Measurements from ENCODE around the gene EXOSC1.
"Not testable (repeated sequence)": the region's sequence is repeated elsewhere in the genome, so short reads cannot be mapped to it uniquely, and the experiment has no call there.

EXOSC1 gene

GRCh38 chr10:97407952-97408248, 37.9 kb downstream of the EXOSC1 start:
- Histone ChIP-seq H3K27me3 (ENCODE audit: insufficient read depth, poor library complexity, severe bottlenecking) (no peaks in the 10 kb centered on the region), H3K27ac (replicated peaks) (peak overlapping the region; percentile 90), H3K4me3 (replicated peaks; ENCODE audit: insufficient read depth, low read length) (no peak overlapping the region)
- no peak for DNase-seq (ENCODE audit: low read depth in 1 of 2, low spot score in 1 of 2)
- no peak for TF ChIP-seq POLR2AphosphoS5 (IDR thresholded peaks at IDR 0.05; ENCODE audit: low read depth)
- TF ChIP-seq SPI1 (IDR thresholded peaks at IDR 0.05; ENCODE audit: borderline replicate concordance, low read depth): no peak
- TF ChIP-seq, protein P1, sequence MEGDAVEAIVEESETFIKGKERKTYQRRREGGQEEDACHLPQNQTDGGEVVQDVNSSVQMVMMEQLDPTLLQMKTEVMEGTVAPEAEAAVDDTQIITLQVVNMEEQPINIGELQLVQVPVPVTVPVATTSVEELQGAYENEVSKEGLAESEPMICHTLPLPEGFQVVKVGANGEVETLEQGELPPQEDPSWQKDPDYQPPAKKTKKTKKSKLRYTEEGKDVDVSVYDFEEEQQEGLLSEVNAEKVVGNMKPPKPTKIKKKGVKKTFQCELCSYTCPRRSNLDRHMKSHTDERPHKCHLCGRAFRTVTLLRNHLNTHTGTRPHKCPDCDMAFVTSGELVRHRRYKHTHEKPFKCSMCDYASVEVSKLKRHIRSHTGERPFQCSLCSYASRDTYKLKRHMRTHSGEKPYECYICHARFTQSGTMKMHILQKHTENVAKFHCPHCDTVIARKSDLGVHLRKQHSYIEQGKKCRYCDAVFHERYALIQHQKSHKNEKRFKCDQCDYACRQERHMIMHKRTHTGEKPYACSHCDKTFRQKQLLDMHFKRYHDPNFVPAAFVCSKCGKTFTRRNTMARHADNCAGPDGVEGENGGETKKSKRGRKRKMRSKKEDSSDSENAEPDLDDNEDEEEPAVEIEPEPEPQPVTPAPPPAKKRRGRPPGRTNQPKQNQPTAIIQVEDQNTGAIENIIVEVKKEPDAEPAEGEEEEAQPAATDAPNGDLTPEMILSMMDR (IDR thresholded peaks at IDR 0.05; ENCODE audit: insufficient read depth, low read length): no peak
- TF ChIP-seq GABPA (IDR thresholded peaks at IDR 0.05; ENCODE audit: low read depth): no peak
- TF ChIP-seq, protein P2, sequence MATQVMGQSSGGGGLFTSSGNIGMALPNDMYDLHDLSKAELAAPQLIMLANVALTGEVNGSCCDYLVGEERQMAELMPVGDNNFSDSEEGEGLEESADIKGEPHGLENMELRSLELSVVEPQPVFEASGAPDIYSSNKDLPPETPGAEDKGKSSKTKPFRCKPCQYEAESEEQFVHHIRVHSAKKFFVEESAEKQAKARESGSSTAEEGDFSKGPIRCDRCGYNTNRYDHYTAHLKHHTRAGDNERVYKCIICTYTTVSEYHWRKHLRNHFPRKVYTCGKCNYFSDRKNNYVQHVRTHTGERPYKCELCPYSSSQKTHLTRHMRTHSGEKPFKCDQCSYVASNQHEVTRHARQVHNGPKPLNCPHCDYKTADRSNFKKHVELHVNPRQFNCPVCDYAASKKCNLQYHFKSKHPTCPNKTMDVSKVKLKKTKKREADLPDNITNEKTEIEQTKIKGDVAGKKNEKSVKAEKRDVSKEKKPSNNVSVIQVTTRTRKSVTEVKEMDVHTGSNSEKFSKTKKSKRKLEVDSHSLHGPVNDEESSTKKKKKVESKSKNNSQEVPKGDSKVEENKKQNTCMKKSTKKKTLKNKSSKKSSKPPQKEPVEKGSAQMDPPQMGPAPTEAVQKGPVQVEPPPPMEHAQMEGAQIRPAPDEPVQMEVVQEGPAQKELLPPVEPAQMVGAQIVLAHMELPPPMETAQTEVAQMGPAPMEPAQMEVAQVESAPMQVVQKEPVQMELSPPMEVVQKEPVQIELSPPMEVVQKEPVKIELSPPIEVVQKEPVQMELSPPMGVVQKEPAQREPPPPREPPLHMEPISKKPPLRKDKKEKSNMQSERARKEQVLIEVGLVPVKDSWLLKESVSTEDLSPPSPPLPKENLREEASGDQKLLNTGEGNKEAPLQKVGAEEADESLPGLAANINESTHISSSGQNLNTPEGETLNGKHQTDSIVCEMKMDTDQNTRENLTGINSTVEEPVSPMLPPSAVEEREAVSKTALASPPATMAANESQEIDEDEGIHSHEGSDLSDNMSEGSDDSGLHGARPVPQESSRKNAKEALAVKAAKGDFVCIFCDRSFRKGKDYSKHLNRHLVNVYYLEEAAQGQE (IDR thresholded peaks at IDR 0.05; ENCODE audit: insufficient replicate concordance, low read depth): no peak

- DNase-seq (ENCODE audit: low read depth in 1 of 2, low spot score in 1 of 2): peak; percentile 75 to 87
- H3K27ac ChIP-seq (replicated peaks): peak overlapping the region; percentile 90
These were observed 38.4 kb downstream of the EXOSC1 start for GRCh38 chr10:97407211-97407951.

DNA sequence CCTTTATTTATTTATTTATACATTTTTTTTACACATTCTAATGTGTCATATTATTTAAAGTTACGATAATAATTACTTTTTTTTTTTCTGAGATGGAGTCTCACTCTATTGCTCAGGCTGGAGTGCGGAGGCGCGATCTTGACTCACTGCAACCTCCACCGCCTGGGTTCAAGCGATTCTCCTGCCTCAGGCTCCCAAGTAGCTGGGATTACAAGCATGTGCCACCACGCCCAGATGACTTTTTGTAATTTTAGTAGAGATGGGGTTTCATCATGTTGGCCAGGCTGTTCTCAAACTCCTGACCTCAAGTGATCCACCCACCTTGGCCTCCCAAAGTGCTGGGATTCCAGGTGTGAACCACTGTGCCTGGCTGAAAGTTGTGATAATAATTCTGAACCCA, 39.3 kb downstream of the EXOSC1 start:
- H3K4me3 ChIP-seq (replicated peaks; ENCODE audit: insufficient read depth, low read length); H3K27me3 ChIP-seq (ENCODE audit: insufficient read depth, poor library complexity, severe bottlenecking): not testable (repeated sequence)
- DNase-seq (ENCODE audit: low read depth in 1 of 2, low spot score in 1 of 2): peak in 1 of 2 experiments; percentile 58
- H3K27ac ChIP-seq (replicated peaks): peak overlapping the region; percentile 90

More at GRCh38 chr10:97407211-97407951, 38.4 kb downstream of the EXOSC1 start:
- Histone ChIP-seq H3K27me3 (ENCODE audit: insufficient read depth, poor library complexity, severe bottlenecking) (no peaks in the 10 kb centered on the region), H3K4me3 (replicated peaks; ENCODE audit: insufficient read depth, low read length) (no peak overlapping the region)
- TF ChIP-seq, protein P2 (IDR thresholded peaks at IDR 0.05; ENCODE audit: insufficient replicate concordance, low read depth): no peak
- no peak for TF ChIP-seq SPI1 (IDR thresholded peaks at IDR 0.05; ENCODE audit: borderline replicate concordance, low read depth)
- TF ChIP-seq POLR2AphosphoS5 (IDR thresholded peaks at IDR 0.05; ENCODE audit: low read depth): no peak
- TF ChIP-seq, protein P1 (IDR thresholded peaks at IDR 0.05; ENCODE audit: insufficient read depth, low read length): peak; percentile 55
- TF ChIP-seq GABPA (IDR thresholded peaks at IDR 0.05; ENCODE audit: low read depth): no peak

DNA sequence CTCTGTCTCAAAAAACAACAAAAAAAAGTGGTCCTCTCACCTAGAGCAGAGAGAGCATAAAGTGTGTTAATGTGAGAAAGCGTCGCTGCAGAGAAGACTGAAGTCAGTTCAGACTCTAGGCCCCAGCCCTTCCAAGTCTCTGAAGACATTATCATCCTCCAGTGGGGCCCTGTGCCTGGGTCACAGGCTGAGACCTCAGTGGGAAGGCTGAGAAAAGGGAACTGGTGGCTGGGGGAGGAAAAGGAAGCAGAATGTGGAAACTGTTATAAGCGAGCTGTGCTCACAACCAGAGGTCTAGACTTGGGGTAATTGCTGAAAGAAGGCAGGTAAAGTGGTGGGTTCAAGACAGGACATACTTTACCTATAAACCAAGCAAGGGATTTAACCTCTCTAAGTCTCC, 39.7 kb downstream of the EXOSC1 start:
- H3K4me3 ChIP-seq (replicated peaks; ENCODE audit: insufficient read depth, low read length): no peak overlapping the region
- peak overlapping the region; percentile 90 for H3K27ac ChIP-seq (replicated peaks)

More for the DNA sequence above, 39.7 kb downstream of the EXOSC1 start:
- TF ChIP-seq, protein P2 (IDR thresholded peaks at IDR 0.05; ENCODE audit: insufficient replicate concordance, low read depth): peak; percentile 34
- TF ChIP-seq, protein P1 (IDR thresholded peaks at IDR 0.05; ENCODE audit: insufficient read depth, low read length): no peak
- TF ChIP-seq SPI1 (IDR thresholded peaks at IDR 0.05; ENCODE audit: borderline replicate concordance, low read depth) (peak; percentile 99), POLR2AphosphoS5 (IDR thresholded peaks at IDR 0.05; ENCODE audit: low read depth) (peak; percentile 67), GABPA (IDR thresholded peaks at IDR 0.05; ENCODE audit: low read depth) (0 out of 2 replicates have a peak, but pooled peaks have one; percentile 14)
- DNase-seq (ENCODE audit: low read depth in 1 of 2, low spot score in 1 of 2): peak; percentile 84 to 96
- no peaks in the 10 kb centered on the region for H3K27me3 ChIP-seq (ENCODE audit: insufficient read depth, poor library complexity, severe bottlenecking)

Data from HL-60 (cell line).